HCT116 (cell line): ENCODE results near the gene WHRN. TPM values are rescaled to one million over a fixed set of nuclear protein-coding genes. Genes with fewer than 3 reads are reported as not detected.
A peak's percentile ranks its signal among the peaks of the same experiment; 100 is the strongest.

Source experiments
- ATAC-seq: fragments of 200-7000 bp; cut with Tn5 transposase; 2 replicates; pipeline ENCODE4 v1.9.1; 2020; ENCODE audit warnings: mild to moderate bottlenecking, moderate library complexity
- BruUV-seq: library from RNA; stranded (reverse); fragments of 400-500 nt; replicated peaks from 2 replicates; lab custom pipeline; 2021; lab: Mats Ljungman, UMichigan
- CTCF ChIA-PET: fragments of 300-600 bp; sonication (Branson Sonifier 250); formaldehyde crosslinking; loops from one replicate; lab custom pipeline; 2021; ENCODE audit warnings: antibody characterized with exemption; lab: Charles Lee
- POLR2A ChIA-PET: fragments of 300-600, 350-600 bp; sonication (Branson Sonifier 250); formaldehyde crosslinking; loops from one replicate; lab custom pipeline; 2021; ENCODE audit warnings: antibody characterized with exemption; lab: Charles Lee
- RAD21 ChIA-PET, 2 experiments: fragments of 300-600 bp; sonication (Branson Sonifier 250); formaldehyde crosslinking; loops; one replicate each; lab custom pipeline; 2023; ENCODE audit warnings: low total read pairs in 2 of 2; ENCODE audit not compliant: uncharacterized antibody in 2 of 2, unreplicated experiment in 2 of 2, low non-redundant PET in 1 of 2; lab: Charles Lee
- DNase-seq: peaks from one replicate; pipeline ENCODE4 v3.0.0-alpha.2; 2010; ENCODE audit warnings: low read depth, low spot score
- H2AFZ ChIP-seq: fragments of 200-600 bp; shearing (Covaris generic), sonication (generic); 2 replicates; pipeline ENCODE4 v1.6.1; 2017; ENCODE audit warnings: low read depth, mixed run types, mixed read lengths, antibody characterized with exemption, low read length; ENCODE audit not compliant: poor library complexity, severe bottlenecking
- H3K27ac ChIP-seq: 2 replicates; pipeline ENCODE4 v1.5.1; 2012; ENCODE audit warnings: low read depth, low read length
- H3K27me3 ChIP-seq: fragments of 200-600 bp; sonication (generic); 2 replicates; pipeline ENCODE4 v1.6.1; 2016; ENCODE audit warnings: mixed run types, low read length, mixed read lengths; ENCODE audit not compliant: insufficient read depth
- H3K36me3 ChIP-seq, 2 experiments: fragments of 200-500 bp in 1 of 2; fragments of 200-600 bp in 1 of 2; sonication (Bioruptor generic) in 1 of 2; sonication (generic) in 1 of 2; 2 replicates each; pipeline versions ENCODE4 v1.5.1 to v1.6.1; 2014 to 2016; ENCODE audit warnings: low read length in 2 of 2, inconsistent platforms in 1 of 2, mixed read lengths in 1 of 2, mixed run types in 1 of 2; ENCODE audit not compliant: insufficient read depth in 2 of 2, control insufficient read depth in 1 of 2
- H3K4me1 ChIP-seq, 2 experiments: fragments of 200-600 bp in 1 of 2; sonication (generic) in 1 of 2; 2 replicates each; pipeline versions ENCODE4 v1.5.1 to v1.6.1; 2012 to 2017; ENCODE audit warnings: low read length in 2 of 2, inconsistent platforms in 1 of 2, mild to moderate bottlenecking in 1 of 2, mixed read lengths in 1 of 2, mixed run types in 1 of 2, moderate library complexity in 1 of 2; ENCODE audit not compliant: insufficient read depth in 2 of 2, control insufficient read depth in 1 of 2
- H3K4me2 ChIP-seq: fragments of 200-600 bp; sonication (generic); 2 replicates; pipeline ENCODE4 v1.6.1; 2017; ENCODE audit warnings: mixed run types, low read length, mixed read lengths
- H3K4me3 ChIP-seq, 2 experiments: fragments of 200-600 bp in 1 of 2; sonication (generic) in 1 of 2; replicated peaks in 1 of 2; 2 replicates each; pipeline ENCODE4 v1.5.1; 2011 to 2016; ENCODE audit warnings: low read length in 2 of 2, control low read depth in 1 of 2, low read depth in 1 of 2, mild to moderate bottlenecking in 1 of 2, mixed read lengths in 1 of 2, mixed run types in 1 of 2
- H3K79me2 ChIP-seq: fragments of 200-600 bp; sonication (generic); 2 replicates; pipeline ENCODE4 v1.6.1; 2017; ENCODE audit warnings: mild to moderate bottlenecking, mixed run types, low read length, moderate library complexity, mixed read lengths; ENCODE audit not compliant: insufficient read depth
- H3K9ac ChIP-seq: fragments of 200-600 bp; sonication (generic); 2 replicates; pipeline ENCODE4 v1.6.1; 2016; ENCODE audit warnings: low read length, mixed read lengths
- H3K9me2 ChIP-seq: fragments of 200-600 bp; sonication (generic), shearing (Covaris generic); 2 replicates; pipeline ENCODE4 v1.6.1; 2017; ENCODE audit warnings: mixed run types, mild to moderate bottlenecking, moderate library complexity; ENCODE audit not compliant: insufficient read depth
- H3K9me3 ChIP-seq, 2 experiments: fragments of 200-500 bp in 1 of 2; fragments of 200-600 bp in 1 of 2; sonication (Bioruptor generic) in 1 of 2; sonication (generic) in 1 of 2; 2 replicates each; pipeline ENCODE4 v1.6.1; 2014 to 2017; ENCODE audit warnings: low read length in 2 of 2, mixed read lengths in 2 of 2, inconsistent platforms in 1 of 2, low read depth in 1 of 2, mild to moderate bottlenecking in 1 of 2, mixed run types in 1 of 2, moderate library complexity in 1 of 2; ENCODE audit not compliant: control insufficient read depth in 1 of 2, insufficient read depth in 1 of 2
- H4K20me1 ChIP-seq: fragments of 200-600 bp; sonication (generic), shearing (Covaris generic); 2 replicates; pipeline ENCODE4 v1.6.1; 2017; ENCODE audit warnings: mixed run types, mild to moderate bottlenecking, moderate library complexity; ENCODE audit not compliant: insufficient read depth
- CBX3 ChIP-seq: IDR thresholded peaks from 2 replicates; pipeline ENCODE4 v1.6.1; 2012; ENCODE audit warnings: low read depth
- CEBPB ChIP-seq: IDR thresholded peaks from 2 replicates; pipeline ENCODE4 v1.6.1; 2012; ENCODE audit warnings: low read depth
- EGR1 ChIP-seq: IDR thresholded peaks from 2 replicates; pipeline ENCODE4 v1.6.1; 2012; ENCODE audit warnings: low read depth
- ELF1 ChIP-seq: IDR thresholded peaks from 2 replicates; pipeline ENCODE4 v1.6.1; 2012; ENCODE audit warnings: low read depth, borderline replicate concordance
- EZH2 ChIP-seq: fragments of 200-600 bp; sonication (generic); IDR thresholded peaks from 2 replicates; pipeline ENCODE4 v1.6.1; 2017; ENCODE audit warnings: antibody characterized with exemption, mixed run types
- EZH2phosphoT487 ChIP-seq: fragments of 200-600 bp; IDR thresholded peaks from 2 replicates; pipeline ENCODE4 v1.6.1; 2018; ENCODE audit warnings: antibody characterized with exemption, borderline replicate concordance
- JUND ChIP-seq: IDR thresholded peaks from 2 replicates; pipeline ENCODE4 v1.6.1; 2012
- POLR2A ChIP-seq: IDR thresholded peaks from 2 replicates; pipeline ENCODE4 v1.7.0; 2011; ENCODE audit warnings: borderline replicate concordance; ENCODE audit not compliant: insufficient read depth, insufficient read length; ENCODE audit errors: extremely low read depth
- POLR2AphosphoS5 ChIP-seq: IDR thresholded peaks from 2 replicates; pipeline ENCODE4 v1.6.1; 2011; ENCODE audit warnings: mild to moderate bottlenecking, low read depth, low read length, moderate library complexity
- RAD21 ChIP-seq: IDR thresholded peaks from 2 replicates; pipeline ENCODE4 v1.6.1; 2012; ENCODE audit warnings: low read depth, mild to moderate bottlenecking
- REST ChIP-seq: IDR thresholded peaks from 2 replicates; pipeline ENCODE4 v1.6.1; 2012; ENCODE audit warnings: low read depth
- SIN3A ChIP-seq: IDR thresholded peaks from 2 replicates; pipeline ENCODE4 v1.6.1; 2012; ENCODE audit warnings: low read depth
- SP1 ChIP-seq: IDR thresholded peaks from 2 replicates; pipeline ENCODE4 v1.6.1; 2012; ENCODE audit warnings: low read depth
- SRF ChIP-seq: IDR thresholded peaks from 2 replicates; pipeline ENCODE4 v1.6.1; 2012; ENCODE audit warnings: low read depth
- TCF7L2 ChIP-seq: IDR thresholded peaks from 2 replicates; pipeline ENCODE4 v1.7.0; 2011; ENCODE audit warnings: borderline replicate concordance, inconsistent platforms; ENCODE audit not compliant: insufficient read depth, insufficient read length; ENCODE audit errors: extremely low read depth
- YY1 ChIP-seq: IDR thresholded peaks from 2 replicates; pipeline ENCODE4 v1.6.1; 2011; ENCODE audit warnings: low read length, low read depth, moderate library complexity, mild to moderate bottlenecking; ENCODE audit not compliant: insufficient replicate concordance; ENCODE audit errors: extremely low read depth
- ZFX ChIP-seq: fragments of 450-650 bp; IDR thresholded peaks from 2 replicates; pipeline ENCODE4 v1.6.1; 2017
- ZNF274 ChIP-seq: fragments of 200-500 bp; sonication (Bioruptor generic); IDR thresholded peaks from 2 replicates; pipeline ENCODE4 v1.6.1; 2014; ENCODE audit warnings: mild to moderate bottlenecking, low read depth, low read length, inconsistent platforms
- intact Hi-C: fragments of 100-400 bp; cut with micrococcal nuclease; formaldehyde crosslinking; loops from 2 replicates; pipeline ENCODE4 v1.10.0; 2022
- total RNA-seq: library from RNA; stranded (reverse); gene quantifications from one replicate; pipeline ENCODE4 v1.2.1, GENCODE V29; 2021; ENCODE audit not compliant: unreplicated experiment
- TF ChIP-seq, protein P1 (sequence below): IDR thresholded peaks from 2 replicates; pipeline ENCODE4 v1.6.1; 2011; ENCODE audit warnings: mild to moderate bottlenecking, low read length, moderate library complexity; ENCODE audit not compliant: insufficient replicate concordance; ENCODE audit errors: extremely low read depth
- TF ChIP-seq, protein P2 (sequence below): IDR thresholded peaks from 2 replicates; pipeline ENCODE4 v1.6.1; 2012
- TF ChIP-seq, protein P3 (sequence below), 3 experiments: fragments of 200-600 bp in 1 of 3; sonication (generic) in 1 of 3; IDR thresholded peaks in 2 of 3; conservative IDR thresholded peaks in 1 of 3; 2 replicates each; pipeline ENCODE4 v1.5.1; 2012 to 2017; ENCODE audit warnings: low read depth in 2 of 3, low read length in 2 of 3, antibody characterized with exemption in 1 of 3, borderline replicate concordance in 1 of 3, control low read depth in 1 of 3, mild to moderate bottlenecking in 1 of 3, mixed read lengths in 1 of 3, mixed run types in 1 of 3, moderate library complexity in 1 of 3; ENCODE audit not compliant: insufficient read depth in 1 of 3

The WHRN gene
- total RNA-seq, 1 experiment from 2014 or later: 12.8 TPM

- Histone ChIP-seq H3K9me2 (no peaks in the 10 kb centered on the region), H3K9me3 (no peaks in the 10 kb centered on the region), H2AFZ (peak overlapping the region; percentile 92), H3K27me3 (no peaks in the 10 kb centered on the region), H3K4me3 (no peak overlapping the region), H3K4me2 (peak overlapping the region; percentile 17; the same call in 1 of the 2 replicates), H3K36me3 (no peaks in the 10 kb centered on the region), H3K9ac (no peak overlapping the region), H3K79me2 (no peaks in the 10 kb centered on the region), H4K20me1 (no peaks in the 10 kb centered on the region), H3K4me1 (peaks cover 4 to 13% of the 10 kb centered on the region in 2 experiments; a peak in 3 of 4 replicates), H3K27ac (no peak overlapping the region)
- CTCF ChIA-PET: interaction anchor here (0.9 to 2.1 kb wide), 12 partner anchors 9 to 132 kb away, joined by 3 to 18 read pairs (median 4); partner anchors contain the start of gene ATP6V1G1
- BruUV-seq: no TSS peak
- peak; percentile 100 for ATAC-seq
- intact Hi-C loops: no loop called here
- DNase-seq: peak; percentile 88
- RAD21 ChIA-PET: interaction anchor here (1.1 to 1.4 kb wide), 3 partner anchors 14 to 115 kb away, joined by 3 to 6 read pairs (median 5); no protein-coding TSS in a partner anchor
- POLR2A ChIA-PET: interaction anchor here (0.8 to 1.4 kb wide), 5 partner anchors 11 to 114 kb away, joined by 3 to 10 read pairs (median 4); partner anchors contain the start of gene ATP6V1G1
- TF ChIP-seq POLR2AphosphoS5 (peak; percentile 41; the same call in 1 of the 2 replicates), YY1 (no peak), POLR2A (peak; percentile 38), ELF1 (no peak), EZH2phosphoT487 (no peak), SP1 (peak; percentile 46), EGR1 (no peak), TCF7L2 (peak; percentile 34), ZNF274 (no peak), ZFX (no peak), SIN3A (no peak), SRF (no peak), EZH2 (no peak), CEBPB (no peak), CBX3 (peak; percentile 57), RAD21 (peak; percentile 74), REST (no peak), JUND (no peak)
- TF ChIP-seq, protein P1, sequence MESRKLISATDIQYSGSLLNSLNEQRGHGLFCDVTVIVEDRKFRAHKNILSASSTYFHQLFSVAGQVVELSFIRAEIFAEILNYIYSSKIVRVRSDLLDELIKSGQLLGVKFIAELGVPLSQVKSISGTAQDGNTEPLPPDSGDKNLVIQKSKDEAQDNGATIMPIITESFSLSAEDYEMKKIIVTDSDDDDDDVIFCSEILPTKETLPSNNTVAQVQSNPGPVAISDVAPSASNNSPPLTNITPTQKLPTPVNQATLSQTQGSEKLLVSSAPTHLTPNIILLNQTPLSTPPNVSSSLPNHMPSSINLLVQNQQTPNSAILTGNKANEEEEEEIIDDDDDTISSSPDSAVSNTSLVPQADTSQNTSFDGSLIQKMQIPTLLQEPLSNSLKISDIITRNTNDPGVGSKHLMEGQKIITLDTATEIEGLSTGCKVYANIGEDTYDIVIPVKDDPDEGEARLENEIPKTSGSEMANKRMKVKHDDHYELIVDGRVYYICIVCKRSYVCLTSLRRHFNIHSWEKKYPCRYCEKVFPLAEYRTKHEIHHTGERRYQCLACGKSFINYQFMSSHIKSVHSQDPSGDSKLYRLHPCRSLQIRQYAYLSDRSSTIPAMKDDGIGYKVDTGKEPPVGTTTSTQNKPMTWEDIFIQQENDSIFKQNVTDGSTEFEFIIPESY: no peak
- TF ChIP-seq, protein P2, sequence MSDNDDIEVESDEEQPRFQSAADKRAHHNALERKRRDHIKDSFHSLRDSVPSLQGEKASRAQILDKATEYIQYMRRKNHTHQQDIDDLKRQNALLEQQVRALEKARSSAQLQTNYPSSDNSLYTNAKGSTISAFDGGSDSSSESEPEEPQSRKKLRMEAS: peak; percentile 70
- TF ChIP-seq, protein P3, sequence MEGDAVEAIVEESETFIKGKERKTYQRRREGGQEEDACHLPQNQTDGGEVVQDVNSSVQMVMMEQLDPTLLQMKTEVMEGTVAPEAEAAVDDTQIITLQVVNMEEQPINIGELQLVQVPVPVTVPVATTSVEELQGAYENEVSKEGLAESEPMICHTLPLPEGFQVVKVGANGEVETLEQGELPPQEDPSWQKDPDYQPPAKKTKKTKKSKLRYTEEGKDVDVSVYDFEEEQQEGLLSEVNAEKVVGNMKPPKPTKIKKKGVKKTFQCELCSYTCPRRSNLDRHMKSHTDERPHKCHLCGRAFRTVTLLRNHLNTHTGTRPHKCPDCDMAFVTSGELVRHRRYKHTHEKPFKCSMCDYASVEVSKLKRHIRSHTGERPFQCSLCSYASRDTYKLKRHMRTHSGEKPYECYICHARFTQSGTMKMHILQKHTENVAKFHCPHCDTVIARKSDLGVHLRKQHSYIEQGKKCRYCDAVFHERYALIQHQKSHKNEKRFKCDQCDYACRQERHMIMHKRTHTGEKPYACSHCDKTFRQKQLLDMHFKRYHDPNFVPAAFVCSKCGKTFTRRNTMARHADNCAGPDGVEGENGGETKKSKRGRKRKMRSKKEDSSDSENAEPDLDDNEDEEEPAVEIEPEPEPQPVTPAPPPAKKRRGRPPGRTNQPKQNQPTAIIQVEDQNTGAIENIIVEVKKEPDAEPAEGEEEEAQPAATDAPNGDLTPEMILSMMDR (IDR thresholded peaks at IDR 0.05 in 2 of 3, conservative IDR thresholded peaks at IDR 0.05 in 1 of 3; ENCODE audit: borderline replicate concordance in 1 of 3, insufficient read depth in 1 of 3, low read depth in 2 of 3, low read length in 2 of 3): peak; percentile 26 to 55 (median 54); a peak in 4 of 6 replicates
Observed at GRCh38 chr9:114538241-114538640, 33.0 kb upstream of the WHRN start.
